Measurements from ENCODE around the gene FSTL5. TPM values are rescaled to one million over a fixed set of nuclear protein-coding genes. Genes with fewer than 3 reads are reported as not detected.

The FSTL5 gene
- total RNA-seq, 2 experiments from 2014 or later, result not detected

GRCh38 chr4:162016219-162016618 lies 147.6 kb downstream of the FSTL5 start:
- no peak for TF ChIP-seq EZH2phosphoT487 (IDR thresholded peaks at IDR 0.05; ENCODE audit: borderline replicate concordance, low read depth, low read length)
- no peak for TF ChIP-seq CTCF (conservative IDR thresholded peaks at IDR 0.05; ENCODE audit: low read length)
- no TSS peak for BruUV-seq (replicated peaks)
- intact Hi-C loops (cut with micrococcal nuclease; ENCODE audit: unreplicated experiment), result no loop called here
- Histone ChIP-seq H3K36me3 (ENCODE audit: insufficient read depth, low read length) (no peaks in the 10 kb centered on the region), H4K20me1 (ENCODE audit: insufficient read depth, low read length) (no peaks in the 10 kb centered on the region), H3K79me2 (ENCODE audit: insufficient read depth, low read depth, low read length) (no peaks in the 10 kb centered on the region), H2AFZ (ENCODE audit: low read length) (no peak overlapping the region), H3K4me1 (ENCODE audit: insufficient read depth, low read length, poor library complexity, severe bottlenecking) (no peaks in the 10 kb centered on the region), H3K27ac (ENCODE audit: low read depth, low read length, poor library complexity, severe bottlenecking) (no peak overlapping the region), H3K9me2 (ENCODE audit: insufficient read depth, low read length) (no peaks in the 10 kb centered on the region), H3K4me3 (ENCODE audit: low read depth, low read length, poor library complexity, severe bottlenecking) (no peak overlapping the region), H3K4me2 (ENCODE audit: low read length) (no peak overlapping the region), H3K9me3 (ENCODE audit: low read length) (no peaks in the 10 kb centered on the region)
- ChIA-PET POLR2A (no interaction called here), CTCF (ENCODE audit: unreplicated experiment) (no interaction called here)
- no peak for DNase-seq (ENCODE audit: low spot score)

DNA sequence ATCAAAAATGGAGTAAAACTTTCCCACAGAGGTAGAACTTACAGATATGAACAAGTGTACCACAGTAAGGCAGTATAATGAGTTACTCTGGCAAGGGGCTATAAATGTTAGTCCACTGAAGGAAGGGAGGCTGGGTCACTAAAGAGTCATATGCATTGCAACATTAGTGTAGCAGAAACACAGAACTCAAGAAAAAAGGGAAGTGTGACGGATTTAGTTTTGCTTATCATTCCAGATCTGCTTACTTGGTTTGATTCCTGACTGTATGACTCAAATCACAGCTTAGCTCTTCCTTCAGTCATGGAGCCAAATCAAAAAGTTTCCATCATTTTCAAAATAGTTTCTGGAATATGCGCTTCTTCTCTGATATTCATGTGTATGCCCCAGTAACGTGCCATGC lies 148.7 kb downstream of the FSTL5 start:
- Histone ChIP-seq H3K9me2 (ENCODE audit: insufficient read depth, low read length) (no peaks in the 10 kb centered on the region), H3K4me2 (ENCODE audit: low read length) (no peak overlapping the region), H3K9me3 (ENCODE audit: low read length) (no peaks in the 10 kb centered on the region), H4K20me1 (ENCODE audit: insufficient read depth, low read length) (no peaks in the 10 kb centered on the region), H3K79me2 (ENCODE audit: insufficient read depth, low read depth, low read length) (no peaks in the 10 kb centered on the region), H2AFZ (ENCODE audit: low read length) (no peak overlapping the region), H3K4me1 (ENCODE audit: insufficient read depth, low read length, poor library complexity, severe bottlenecking) (no peaks in the 10 kb centered on the region), H3K27ac (ENCODE audit: low read depth, low read length, poor library complexity, severe bottlenecking) (no peak overlapping the region), H3K4me3 (ENCODE audit: low read depth, low read length, poor library complexity, severe bottlenecking) (no peak overlapping the region), H3K36me3 (ENCODE audit: insufficient read depth, low read length) (no peaks in the 10 kb centered on the region)
- intact Hi-C loops (cut with micrococcal nuclease; ENCODE audit: unreplicated experiment), result no loop called here
- ChIA-PET POLR2A (no interaction called here), CTCF (ENCODE audit: unreplicated experiment) (no interaction called here)
- BruUV-seq (replicated peaks), result no TSS peak
- no peak for DNase-seq (ENCODE audit: low spot score)
- TF ChIP-seq EZH2phosphoT487 (IDR thresholded peaks at IDR 0.05; ENCODE audit: borderline replicate concordance, low read depth, low read length) (no peak), CTCF (conservative IDR thresholded peaks at IDR 0.05; ENCODE audit: low read length) (no peak)

GRCh38 chr4:162011089-162011488 lies 152.7 kb downstream of the FSTL5 start:
- ChIA-PET CTCF (ENCODE audit: unreplicated experiment) (no interaction called here), POLR2A (no interaction called here)
- TF ChIP-seq CTCF (conservative IDR thresholded peaks at IDR 0.05; ENCODE audit: low read length), result no peak
- TF ChIP-seq EZH2phosphoT487 (IDR thresholded peaks at IDR 0.05; ENCODE audit: borderline replicate concordance, low read depth, low read length), result no peak
- Histone ChIP-seq H3K27ac (ENCODE audit: low read depth, low read length, poor library complexity, severe bottlenecking) (no peak overlapping the region), H3K4me2 (ENCODE audit: low read length) (no peak overlapping the region), H4K20me1 (ENCODE audit: insufficient read depth, low read length) (no peaks in the 10 kb centered on the region), H3K9me3 (ENCODE audit: low read length) (no peaks in the 10 kb centered on the region), H3K4me3 (ENCODE audit: low read depth, low read length, poor library complexity, severe bottlenecking) (no peak overlapping the region), H3K79me2 (ENCODE audit: insufficient read depth, low read depth, low read length) (no peaks in the 10 kb centered on the region), H3K36me3 (ENCODE audit: insufficient read depth, low read length) (no peaks in the 10 kb centered on the region), H2AFZ (ENCODE audit: low read length) (no peak overlapping the region), H3K4me1 (ENCODE audit: insufficient read depth, low read length, poor library complexity, severe bottlenecking) (no peaks in the 10 kb centered on the region), H3K9me2 (ENCODE audit: insufficient read depth, low read length) (no peaks in the 10 kb centered on the region)
- BruUV-seq (replicated peaks), result no TSS peak
- DNase-seq (ENCODE audit: low spot score), result no peak
- intact Hi-C loops (cut with micrococcal nuclease; ENCODE audit: unreplicated experiment), result no loop called here

Measured in OCI-LY7 (cell line).